Measurements from ENCODE around the gene SPATS2L.

- no peak for TF ChIP-seq POLR2AphosphoS5 (IDR thresholded peaks at IDR 0.05)
- TF ChIP-seq, protein P1, sequence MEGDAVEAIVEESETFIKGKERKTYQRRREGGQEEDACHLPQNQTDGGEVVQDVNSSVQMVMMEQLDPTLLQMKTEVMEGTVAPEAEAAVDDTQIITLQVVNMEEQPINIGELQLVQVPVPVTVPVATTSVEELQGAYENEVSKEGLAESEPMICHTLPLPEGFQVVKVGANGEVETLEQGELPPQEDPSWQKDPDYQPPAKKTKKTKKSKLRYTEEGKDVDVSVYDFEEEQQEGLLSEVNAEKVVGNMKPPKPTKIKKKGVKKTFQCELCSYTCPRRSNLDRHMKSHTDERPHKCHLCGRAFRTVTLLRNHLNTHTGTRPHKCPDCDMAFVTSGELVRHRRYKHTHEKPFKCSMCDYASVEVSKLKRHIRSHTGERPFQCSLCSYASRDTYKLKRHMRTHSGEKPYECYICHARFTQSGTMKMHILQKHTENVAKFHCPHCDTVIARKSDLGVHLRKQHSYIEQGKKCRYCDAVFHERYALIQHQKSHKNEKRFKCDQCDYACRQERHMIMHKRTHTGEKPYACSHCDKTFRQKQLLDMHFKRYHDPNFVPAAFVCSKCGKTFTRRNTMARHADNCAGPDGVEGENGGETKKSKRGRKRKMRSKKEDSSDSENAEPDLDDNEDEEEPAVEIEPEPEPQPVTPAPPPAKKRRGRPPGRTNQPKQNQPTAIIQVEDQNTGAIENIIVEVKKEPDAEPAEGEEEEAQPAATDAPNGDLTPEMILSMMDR (IDR thresholded peaks at IDR 0.05): no peak
- no peak for TF ChIP-seq POLR2A (IDR thresholded peaks at IDR 0.05)
Measured at GRCh38 chr2:200300065-200300464, 6.4 kb upstream of the SPATS2L start.

Data from prostate gland (tissue), 2 donors.